Measurements from ENCODE around the gene SEZ6L2.
A peak's percentile ranks its signal among the peaks of the same experiment; 100 is the strongest.
"Not testable (repeated sequence)": the region's sequence is repeated elsewhere in the genome, so short reads cannot be mapped to it uniquely, and the experiment has no call there.

The SEZ6L2 gene

GRCh38 chr16:29891525-29892457, 7.6 kb downstream of the SEZ6L2 start:
- DNase-seq (ENCODE audit: low read depth in 2 of 2): no peak

GRCh38 chr16:29889372-29889771, 10.0 kb downstream of the SEZ6L2 start:
- not testable (repeated sequence) for DNase-seq (ENCODE audit: low read depth in 2 of 2)

GRCh38 chr16:29883987-29884386, 15.4 kb downstream of the SEZ6L2 start:
- DNase-seq (ENCODE audit: low read depth in 2 of 2): no peak

- no peak for DNase-seq (ENCODE audit: low read depth in 2 of 2)
Observed at GRCh38 chr16:29881050-29881449, 18.3 kb downstream of the SEZ6L2 start.

- DNase-seq (ENCODE audit: low read depth in 2 of 2): no peak
Observed at GRCh38 chr16:29878172-29878571, 21.2 kb downstream of the SEZ6L2 start.

- peak; percentile 37 to 66 for DNase-seq (ENCODE audit: low read depth in 2 of 2)
Observed at GRCh38 chr16:29877266-29877961, 21.9 kb downstream of the SEZ6L2 start.

GRCh38 chr16:29876594-29877249, 22.6 kb downstream of the SEZ6L2 start:
- no peak for DNase-seq (ENCODE audit: low read depth in 2 of 2)

- DNase-seq (ENCODE audit: low read depth in 2 of 2): no peak
Observed at GRCh38 chr16:29876217-29876593, 23.1 kb downstream of the SEZ6L2 start.

GRCh38 chr16:29875206-29875605, 24.1 kb downstream of the SEZ6L2 start:
- no peak for DNase-seq (ENCODE audit: low read depth in 2 of 2)

GRCh38 chr16:29873319-29873718, 26.0 kb downstream of the SEZ6L2 start:
- DNase-seq (ENCODE audit: low read depth in 2 of 2): no peak

- DNase-seq (ENCODE audit: low read depth in 2 of 2): no peak
Observed at GRCh38 chr16:29871822-29872546, 27.4 kb downstream of the SEZ6L2 start.

- DNase-seq (ENCODE audit: low read depth in 2 of 2): not testable (repeated sequence)
Observed at GRCh38 chr16:29869067-29869466, 30.3 kb downstream of the SEZ6L2 start.

GRCh38 chr16:29868396-29869009, 30.8 kb downstream of the SEZ6L2 start:
- DNase-seq (ENCODE audit: low read depth in 2 of 2): no peak

GRCh38 chr16:29864205-29864604, 35.1 kb downstream of the SEZ6L2 start:
- DNase-seq (ENCODE audit: low read depth in 2 of 2): no peak

GRCh38 chr16:29863669-29863984, 35.7 kb downstream of the SEZ6L2 start:
- no peak for DNase-seq (ENCODE audit: low read depth in 2 of 2)

GRCh38 chr16:29862884-29863668, 36.3 kb downstream of the SEZ6L2 start, which contains the start of gene CDIPT:
TSS of gene CDIPT (minus strand) at chr16:29863226. CDS start at chr16:29862857, 369 bp downstream.
- peak; percentile 88 to 89 for DNase-seq (ENCODE audit: low read depth in 2 of 2)

GRCh38 chr16:29862383-29862883, 36.9 kb downstream of the SEZ6L2 start:
- DNase-seq (ENCODE audit: low read depth in 2 of 2): peak in 1 of 2 donors; percentile 4

- DNase-seq (ENCODE audit: low read depth in 2 of 2): no peak
Observed at GRCh38 chr16:29860218-29860617, 39.1 kb downstream of the SEZ6L2 start.

- DNase-seq (ENCODE audit: low read depth in 2 of 2): no peak
Observed at GRCh38 chr16:29858974-29859373, 40.4 kb downstream of the SEZ6L2 start.

GRCh38 chr16:29858149-29858849, 41.1 kb downstream of the SEZ6L2 start:
- DNase-seq (ENCODE audit: low read depth in 2 of 2): no peak

Data from stimulated activated CD8-positive, alpha-beta memory T cell treated with anti-CD3 and anti-CD28 coated beads, Interleukin-15, amount 100 ng/mL, for 48 hours (primary cell).